GM12874 (cell line): ENCODE data around the gene MLLT1.

Experiments used
- TF ChIP-seq, protein P1 (sequence below): IDR thresholded peaks from 2 replicates; pipeline ENCODE4 v1.5.1; 2011; ENCODE audit warnings: low read depth, mild to moderate bottlenecking, control low read depth, low read length, moderate library complexity; ENCODE audit not compliant: insufficient read depth

The MLLT1 gene

DNA sequence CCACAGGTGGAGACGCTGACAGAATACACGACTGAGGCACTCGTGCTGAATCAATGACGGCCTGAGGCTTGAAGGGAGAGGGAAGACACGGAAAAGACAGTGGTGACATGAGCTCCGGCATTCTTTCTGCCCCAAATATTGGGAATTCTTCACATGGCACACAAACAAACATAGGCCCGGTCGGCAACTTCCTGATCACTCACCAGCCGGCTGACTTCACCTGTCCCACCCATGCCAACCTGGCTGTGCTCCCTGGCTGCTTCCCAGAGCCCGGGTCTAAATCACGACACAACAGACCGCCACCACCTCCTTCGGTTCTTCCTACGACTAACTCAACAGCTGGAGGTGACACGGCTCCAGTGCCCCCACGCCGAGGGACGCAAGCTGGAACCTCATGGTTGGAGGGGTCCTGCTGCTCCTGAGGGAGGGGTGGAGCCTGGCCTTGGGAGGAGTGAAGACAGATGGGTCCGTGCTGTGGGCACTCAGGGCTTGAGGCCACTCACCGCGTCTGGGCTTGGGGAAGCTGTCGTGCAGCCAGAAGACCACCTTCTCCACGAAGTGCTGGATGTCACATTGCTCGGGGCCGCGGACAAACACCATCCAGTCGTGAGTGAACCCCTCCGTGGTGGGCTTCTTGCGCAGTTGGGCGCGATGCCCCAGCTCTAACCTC, 9.6 kb downstream of the MLLT1 start:
- TF ChIP-seq, protein P1, sequence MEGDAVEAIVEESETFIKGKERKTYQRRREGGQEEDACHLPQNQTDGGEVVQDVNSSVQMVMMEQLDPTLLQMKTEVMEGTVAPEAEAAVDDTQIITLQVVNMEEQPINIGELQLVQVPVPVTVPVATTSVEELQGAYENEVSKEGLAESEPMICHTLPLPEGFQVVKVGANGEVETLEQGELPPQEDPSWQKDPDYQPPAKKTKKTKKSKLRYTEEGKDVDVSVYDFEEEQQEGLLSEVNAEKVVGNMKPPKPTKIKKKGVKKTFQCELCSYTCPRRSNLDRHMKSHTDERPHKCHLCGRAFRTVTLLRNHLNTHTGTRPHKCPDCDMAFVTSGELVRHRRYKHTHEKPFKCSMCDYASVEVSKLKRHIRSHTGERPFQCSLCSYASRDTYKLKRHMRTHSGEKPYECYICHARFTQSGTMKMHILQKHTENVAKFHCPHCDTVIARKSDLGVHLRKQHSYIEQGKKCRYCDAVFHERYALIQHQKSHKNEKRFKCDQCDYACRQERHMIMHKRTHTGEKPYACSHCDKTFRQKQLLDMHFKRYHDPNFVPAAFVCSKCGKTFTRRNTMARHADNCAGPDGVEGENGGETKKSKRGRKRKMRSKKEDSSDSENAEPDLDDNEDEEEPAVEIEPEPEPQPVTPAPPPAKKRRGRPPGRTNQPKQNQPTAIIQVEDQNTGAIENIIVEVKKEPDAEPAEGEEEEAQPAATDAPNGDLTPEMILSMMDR: no peak

DNA sequence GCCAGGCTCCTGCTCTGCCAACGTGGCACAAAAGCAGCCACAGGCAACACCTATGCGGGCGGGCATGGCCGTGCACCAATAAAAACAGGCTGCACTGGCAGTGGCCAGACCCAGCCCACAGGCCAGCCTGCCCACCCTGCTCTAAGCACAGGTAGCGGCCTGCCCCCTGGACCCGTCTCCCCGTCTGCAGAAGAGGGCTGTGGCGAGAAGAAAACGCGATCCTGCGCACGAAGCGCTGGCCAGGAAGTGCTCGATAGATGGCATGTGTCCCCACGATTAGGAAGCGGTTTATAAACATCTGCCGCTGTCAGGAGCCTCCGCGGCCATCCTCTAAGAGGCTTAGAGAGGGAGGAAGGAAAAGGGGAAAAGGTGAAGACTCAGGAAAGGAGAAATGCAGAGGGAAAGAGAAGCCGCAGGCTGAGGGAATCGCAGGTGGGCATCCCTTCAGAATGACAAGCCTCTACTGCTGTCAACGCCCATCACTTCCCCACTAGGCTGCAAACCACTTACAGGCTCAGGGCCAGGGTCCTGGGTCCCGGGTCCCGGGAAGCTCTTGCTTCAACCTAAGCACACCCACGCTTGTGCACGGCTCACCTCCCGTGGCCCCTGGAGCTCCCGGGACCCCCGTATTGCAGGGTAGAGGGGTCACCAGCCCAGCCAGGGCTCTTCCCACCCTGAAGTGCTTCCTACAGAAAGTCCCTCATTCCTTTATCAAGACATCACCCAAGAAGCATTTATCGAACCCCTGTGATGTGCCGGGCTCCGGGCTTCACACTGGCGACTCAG, 10.5 kb downstream of the MLLT1 start:
- TF ChIP-seq, protein P1: no peak

DNA sequence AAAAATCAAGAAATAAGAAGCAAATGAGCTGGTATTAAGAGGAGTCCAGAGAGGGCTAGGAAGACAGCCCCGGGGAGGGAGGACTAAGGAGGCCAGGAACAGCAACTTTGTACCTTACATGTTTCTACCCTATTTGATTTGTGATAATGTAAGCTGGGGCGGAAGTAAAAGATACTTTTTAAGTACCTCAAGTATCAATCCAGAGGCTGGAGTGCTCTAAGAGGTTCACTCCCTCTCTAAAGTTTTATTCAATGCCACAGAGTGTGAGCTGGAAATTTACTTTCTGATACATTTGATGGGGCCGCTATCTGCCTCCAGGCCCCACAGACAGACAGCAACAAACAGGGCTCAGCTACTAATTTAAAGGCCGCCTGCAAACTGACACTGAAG, 11.4 kb downstream of the MLLT1 start:
- TF ChIP-seq, protein P1: no peak

DNA sequence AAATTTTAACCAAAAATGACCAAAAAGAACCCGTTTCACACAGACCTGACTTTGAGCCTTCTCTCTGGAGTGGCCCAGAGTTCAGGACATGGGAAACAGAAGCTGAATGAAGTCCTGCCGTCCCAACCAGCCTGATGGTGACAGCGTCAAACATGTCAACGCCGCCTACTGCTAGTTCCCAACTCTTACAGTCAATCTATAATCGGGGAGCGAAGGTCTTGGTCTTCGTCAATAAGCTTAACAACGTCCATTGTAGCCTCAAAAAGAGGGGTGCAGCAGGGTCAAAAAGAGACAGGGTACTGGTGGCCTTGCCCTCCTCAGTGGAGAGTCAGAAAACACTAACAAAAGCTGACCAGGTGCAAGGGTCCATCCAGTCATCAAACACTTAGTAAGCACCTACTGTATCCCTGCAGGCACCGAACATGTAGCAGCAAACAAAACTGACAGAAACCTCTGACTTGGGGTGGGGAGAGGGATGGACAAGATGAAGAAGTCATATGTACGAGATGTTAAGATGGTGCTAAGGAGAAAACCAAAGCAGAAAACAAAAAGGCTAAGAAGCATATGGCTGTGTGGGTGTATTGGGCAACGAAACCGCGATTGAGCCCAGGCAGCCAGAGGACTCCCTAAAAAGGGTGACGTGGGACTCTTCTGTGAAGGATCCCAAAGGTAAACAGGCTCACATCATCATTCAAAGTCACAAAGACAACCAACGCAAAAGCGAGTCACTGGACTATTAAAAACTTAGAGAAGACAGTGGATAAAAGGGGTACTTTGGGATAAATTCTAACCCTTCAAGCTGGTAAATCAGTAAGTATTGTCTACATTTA, 12.0 kb downstream of the MLLT1 start:
- TF ChIP-seq, protein P1: no peak

DNA sequence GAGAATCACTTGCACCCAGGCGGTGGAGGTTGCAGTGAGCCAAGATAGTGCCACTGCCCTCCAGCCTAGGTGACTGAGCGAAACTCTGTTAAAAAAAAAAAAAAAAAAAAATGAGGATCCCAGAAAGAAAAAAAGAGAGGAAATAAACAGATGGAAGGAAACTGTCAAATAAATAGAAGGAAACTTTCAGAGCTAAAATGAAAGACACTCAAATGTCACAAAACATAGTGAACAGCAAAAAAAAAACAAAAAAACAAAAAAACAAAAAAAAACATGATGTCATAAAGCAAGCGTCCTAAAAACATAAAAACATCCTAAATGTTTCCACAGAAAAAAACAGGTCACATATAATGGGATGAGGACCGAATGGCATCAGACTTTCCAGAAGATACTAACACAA, 15.0 kb downstream of the MLLT1 start:
- TF ChIP-seq, protein P1: no peak

DNA sequence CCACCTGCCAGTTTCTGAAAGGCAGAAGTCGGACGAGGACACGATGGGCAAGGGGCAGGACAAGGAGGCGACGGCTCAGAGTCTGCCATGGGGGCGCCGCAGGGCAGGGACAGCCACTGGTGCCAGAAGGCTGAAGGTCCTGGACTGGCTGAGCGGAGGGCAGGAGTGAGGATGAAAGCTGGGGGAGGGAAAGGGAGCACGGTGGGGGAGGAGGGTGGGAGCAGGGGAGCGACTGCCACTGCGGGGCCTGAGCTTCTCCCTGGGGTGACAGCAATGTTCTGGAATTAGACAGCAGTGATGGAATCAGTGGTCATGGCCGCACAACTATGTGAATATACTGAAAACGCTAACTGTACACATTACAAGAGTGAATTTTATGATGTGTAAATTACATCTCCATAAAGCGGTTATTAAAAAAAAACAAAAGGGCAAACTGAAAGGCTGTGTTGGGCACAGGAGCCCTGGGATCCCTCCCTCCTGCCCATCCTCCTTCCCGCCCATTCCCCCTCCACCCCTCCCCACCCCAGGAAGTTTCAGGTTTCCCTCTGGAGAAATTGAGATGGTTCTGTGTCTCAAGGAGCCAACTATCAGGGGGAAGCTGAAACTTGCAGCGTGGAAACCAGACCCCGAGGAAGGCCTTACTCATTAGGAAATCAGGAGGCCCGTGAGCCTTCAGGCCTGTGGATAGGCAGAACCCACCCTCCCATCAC, 15.9 kb downstream of the MLLT1 start:
- TF ChIP-seq, protein P1: no peak
